Lung (tissue), 12 donors: ENCODE data around the gene STK35. TPM values are rescaled to one million over a fixed set of nuclear protein-coding genes. Genes with fewer than 3 reads are reported as not detected.

Experiments
- ATAC-seq: fragments of 200-7000 bp; cut with Tn5 transposase; one replicate; pipeline ENCODE4 v1.9.1; 2020; ENCODE audit warnings: moderate number of reproducible peaks; ENCODE audit not compliant: insufficient read depth, low FRiP score
- DNase-seq, 3 donors: peaks; one replicate each; pipeline ENCODE4 v3.0.0-alpha.2; 2013 to 2017
- H3K27ac ChIP-seq, 2 donors: one replicate each; pipeline ENCODE4 v1.5.1; 2013; ENCODE audit warnings: mild to moderate bottlenecking in 2 of 2, moderate library complexity in 2 of 2, control low read depth in 1 of 2, inconsistent platforms in 1 of 2, low read depth in 1 of 2, low read length in 1 of 2
- H3K27me3 ChIP-seq, 3 donors: one replicate each; pipeline ENCODE4 v1.5.1; 2013; ENCODE audit warnings: low read length in 2 of 3; ENCODE audit not compliant: control insufficient read depth in 3 of 3, insufficient read depth in 3 of 3
- H3K36me3 ChIP-seq, 4 donors: one replicate each; pipeline ENCODE4 v1.5.1; 2013; ENCODE audit warnings: low read length in 4 of 4, mild to moderate bottlenecking in 1 of 4, moderate library complexity in 1 of 4; ENCODE audit not compliant: control insufficient read depth in 4 of 4, insufficient read depth in 4 of 4
- H3K4me1 ChIP-seq, 5 donors: one replicate each; pipeline ENCODE4 v1.5.1; 2013; ENCODE audit warnings: low read length in 5 of 5, mild to moderate bottlenecking in 2 of 5, moderate library complexity in 1 of 5; ENCODE audit not compliant: control insufficient read depth in 5 of 5, insufficient read depth in 5 of 5
- H3K4me3 ChIP-seq: one replicate; pipeline ENCODE4 v1.5.1; 2013; ENCODE audit warnings: mild to moderate bottlenecking, control low read depth, moderate library complexity
- H3K9ac ChIP-seq, 2 donors: one replicate each; pipeline ENCODE4 v1.5.1; 2013; ENCODE audit warnings: low read length in 2 of 2, control low read depth in 1 of 2; ENCODE audit not compliant: insufficient read depth in 1 of 2
- H3K9me3 ChIP-seq, 4 donors: one replicate each; pipeline ENCODE4 v1.5.1; 2013; ENCODE audit warnings: low read length in 3 of 4, mild to moderate bottlenecking in 1 of 4, moderate library complexity in 1 of 4; ENCODE audit not compliant: control insufficient read depth in 4 of 4, insufficient read depth in 3 of 4
- WGBS, 2 donors: extraction: QIAGEN DNeasy Blood & Tissue Kit; methylation state at CpG; one replicate each; pipeline ENCODE4 v1.1.7; 2013; 5-methylcytosine and 5-hydroxymethylcytosine counted together
- polyA plus RNA-seq, 2 donors: library from polyadenylated mRNA; stranded (reverse); fragments of 200-250 nt; gene quantifications; one replicate each; pipeline ENCODE4 v1.2.1, GENCODE V29; 2013
- total RNA-seq, 2 donors: library from RNA; depleted of rRNA in 1 of 2; stranded (reverse); fragments of >200 nt in 1 of 2; gene quantifications; one replicate each; pipeline ENCODE4 v1.2.1, GENCODE V29; 2014 to 2021
- TF ChIP-seq, protein P1 (sequence below): IDR thresholded peaks from 2 replicates; pipeline ENCODE4 v1.5.1; 2012; ENCODE audit warnings: mild to moderate bottlenecking; ENCODE audit errors: control extremely low read depth, extremely low read depth
- donor health status: control.
- donor health status: control.
- donor health status: Bipolar disorder and iron deficiency.
- donor health status: healthy.
- donor health status: DM: yes; HTN: yes; CAD: no.

Gene STK35
- total and polyA plus RNA-seq, 4 donors: 5.8 to 24.2 (median 12.5) TPM

DNA sequence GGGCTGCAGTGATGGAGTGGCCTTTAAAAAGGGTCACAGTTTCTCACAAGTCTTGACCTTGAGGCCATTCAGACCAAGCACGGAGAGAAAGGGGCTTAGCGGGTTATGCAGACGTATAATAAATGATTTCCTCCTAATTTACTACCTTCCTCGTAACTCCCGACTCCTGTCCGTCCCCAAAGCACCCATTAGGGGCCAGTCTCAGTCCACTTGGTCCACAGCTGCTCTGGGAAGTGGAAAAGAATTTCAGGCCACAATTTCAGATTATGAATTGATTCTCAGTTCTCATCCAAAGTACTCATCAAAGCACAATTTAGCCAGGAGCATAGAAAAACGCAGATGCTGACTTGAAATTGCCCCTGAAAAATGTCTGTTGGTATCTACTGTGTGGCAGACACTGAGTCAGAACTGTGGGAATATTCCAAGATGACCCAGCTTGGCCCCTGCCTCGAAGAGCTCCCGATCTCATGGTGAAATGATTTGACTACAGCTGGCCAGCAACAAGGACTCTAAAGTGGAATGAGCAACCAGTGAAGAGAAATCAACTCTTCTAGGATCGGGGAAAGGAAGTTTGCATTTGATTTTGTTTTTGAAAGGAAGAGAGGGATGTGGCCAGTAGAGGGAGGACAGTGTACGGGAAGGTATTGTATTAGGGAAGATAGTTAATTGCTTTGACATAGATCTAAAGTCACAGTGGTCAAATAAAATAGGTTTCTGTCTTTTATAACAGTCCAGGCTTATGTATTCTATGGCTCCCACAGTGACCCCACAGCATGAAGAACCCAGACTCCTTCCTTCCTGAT lies 15.2 kb upstream of the STK35 start:
- Histone ChIP-seq H3K27me3 (peaks cover 4 to 46% (median 11%) of the 10 kb centered on the region in 3 donors), H3K9ac (no peak overlapping the region), H3K4me1 (peaks cover 0 to 5% (median 0%) of the 10 kb centered on the region in 5 donors), H3K4me3 (no peak overlapping the region), H3K27ac (no peak overlapping the region), H3K9me3 (no peaks in the 10 kb centered on the region), H3K36me3 (no peaks in the 10 kb centered on the region)
- no peak for ATAC-seq
- 55 to 60% methylated on average over 11 of the region's 11 CpGs for WGBS, 2 donors
- DNase-seq: peak in 1 of 3 donors; percentile 25
- TF ChIP-seq, protein P1, sequence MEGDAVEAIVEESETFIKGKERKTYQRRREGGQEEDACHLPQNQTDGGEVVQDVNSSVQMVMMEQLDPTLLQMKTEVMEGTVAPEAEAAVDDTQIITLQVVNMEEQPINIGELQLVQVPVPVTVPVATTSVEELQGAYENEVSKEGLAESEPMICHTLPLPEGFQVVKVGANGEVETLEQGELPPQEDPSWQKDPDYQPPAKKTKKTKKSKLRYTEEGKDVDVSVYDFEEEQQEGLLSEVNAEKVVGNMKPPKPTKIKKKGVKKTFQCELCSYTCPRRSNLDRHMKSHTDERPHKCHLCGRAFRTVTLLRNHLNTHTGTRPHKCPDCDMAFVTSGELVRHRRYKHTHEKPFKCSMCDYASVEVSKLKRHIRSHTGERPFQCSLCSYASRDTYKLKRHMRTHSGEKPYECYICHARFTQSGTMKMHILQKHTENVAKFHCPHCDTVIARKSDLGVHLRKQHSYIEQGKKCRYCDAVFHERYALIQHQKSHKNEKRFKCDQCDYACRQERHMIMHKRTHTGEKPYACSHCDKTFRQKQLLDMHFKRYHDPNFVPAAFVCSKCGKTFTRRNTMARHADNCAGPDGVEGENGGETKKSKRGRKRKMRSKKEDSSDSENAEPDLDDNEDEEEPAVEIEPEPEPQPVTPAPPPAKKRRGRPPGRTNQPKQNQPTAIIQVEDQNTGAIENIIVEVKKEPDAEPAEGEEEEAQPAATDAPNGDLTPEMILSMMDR: no peak

DNA sequence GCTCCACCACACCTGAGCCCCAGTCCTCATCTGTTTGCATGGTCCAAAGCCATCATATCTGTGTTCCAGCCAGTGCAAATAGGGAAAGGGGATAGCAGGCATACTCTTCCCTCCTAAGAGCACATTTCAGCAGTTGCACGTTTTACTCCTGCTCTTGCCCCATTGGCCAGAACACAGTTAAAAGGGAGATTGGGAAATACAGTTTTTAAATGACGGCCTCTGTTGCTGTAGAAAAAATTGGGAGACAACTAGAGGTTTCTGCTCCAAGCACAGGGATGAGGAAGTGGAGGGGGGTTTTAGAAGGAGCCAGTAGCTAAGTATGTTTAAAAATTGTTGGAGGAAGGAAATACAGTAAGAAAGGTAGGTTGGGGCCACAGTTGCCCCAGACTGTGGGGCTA lies 14.6 kb upstream of the STK35 start:
- TF ChIP-seq, protein P1: no peak
- no peak for DNase-seq
- H3K4me1 ChIP-seq: peaks cover 0 to 5% (median 0%) of the 10 kb centered on the region in 5 donors
- H3K4me3 ChIP-seq: no peak overlapping the region
- H3K27me3 ChIP-seq: peaks cover 4 to 50% (median 15%) of the 10 kb centered on the region in 3 donors
- 32 to 50% methylated on average over 2 of the region's 2 CpGs for WGBS, 2 donors
- H3K27ac ChIP-seq: no peak overlapping the region
- H3K36me3 ChIP-seq: no peaks in the 10 kb centered on the region
- H3K9ac ChIP-seq: no peak overlapping the region
- no peak for ATAC-seq
- H3K9me3 ChIP-seq: no peaks in the 10 kb centered on the region

DNA sequence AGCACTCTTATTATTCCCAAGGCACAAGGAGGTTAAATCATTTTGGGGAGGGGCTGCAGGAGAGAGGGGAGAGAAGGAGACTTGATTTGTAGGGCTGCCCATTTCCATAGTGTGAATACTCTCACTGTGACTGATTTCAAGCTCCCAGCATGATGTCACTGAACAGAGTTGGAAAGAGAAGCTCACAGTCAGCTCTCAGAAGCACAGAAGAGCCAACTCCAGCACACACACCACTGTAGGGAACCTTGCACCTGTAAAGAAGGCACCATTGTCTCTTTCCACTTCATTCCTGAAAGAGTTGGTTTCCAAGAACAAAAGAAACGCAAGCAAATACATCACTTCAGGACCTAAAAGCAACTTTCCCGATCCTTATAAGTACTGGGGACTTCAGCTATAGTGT lies 12.7 kb upstream of the STK35 start:
- peak in 1 of 3 donors; percentile 12 for DNase-seq
- TF ChIP-seq, protein P1: no peak
- Histone ChIP-seq H3K9ac (no peak overlapping the region), H3K9me3 (no peaks in the 10 kb centered on the region), H3K4me3 (no peak overlapping the region), H3K27ac (no peak overlapping the region), H3K27me3 (peaks cover 4 to 56% (median 12%) of the 10 kb centered on the region in 3 donors), H3K4me1 (peaks cover 0 to 5% (median 0%) of the 10 kb centered on the region in 5 donors), H3K36me3 (no peaks in the 10 kb centered on the region)
- no peak for ATAC-seq
- 36 to 61% methylated on average over 2 of the region's 2 CpGs for WGBS, 2 donors
